ENCODE measurements around the gene MR1.

Gene MR1

GRCh38 chr1:181106479-181106878 lies 72.7 kb downstream of the MR1 start:
- H3K4me3 ChIP-seq (ENCODE audit: control insufficient read depth, low read depth, low read length): no peak overlapping the region
- TF ChIP-seq CTCF (IDR thresholded peaks at IDR 0.05; ENCODE audit: control insufficient read depth, insufficient read depth, low read depth, low read length, missing control alignments): no peak
- no peak for DNase-seq (ENCODE audit: low read depth)

GRCh38 chr1:181107711-181108110 lies 73.9 kb downstream of the MR1 start:
- no peak for TF ChIP-seq CTCF (IDR thresholded peaks at IDR 0.05; ENCODE audit: control insufficient read depth, insufficient read depth, low read depth, low read length, missing control alignments)
- H3K4me3 ChIP-seq (ENCODE audit: control insufficient read depth, low read depth, low read length): no peak overlapping the region
- no peak for DNase-seq (ENCODE audit: low read depth)

- no peak for TF ChIP-seq CTCF (IDR thresholded peaks at IDR 0.05; ENCODE audit: control insufficient read depth, insufficient read depth, low read depth, low read length, missing control alignments)
These were observed 74.6 kb downstream of the MR1 start for GRCh38 chr1:181108304-181108867.

GRCh38 chr1:181110013-181110412 lies 76.2 kb downstream of the MR1 start:
- no peak for DNase-seq (ENCODE audit: low read depth)
- H3K4me3 ChIP-seq (ENCODE audit: control insufficient read depth, low read depth, low read length): no peak overlapping the region

More at GRCh38 chr1:181108304-181108867, 74.6 kb downstream of the MR1 start:
- DNase-seq (ENCODE audit: low read depth): no peak
- H3K4me3 ChIP-seq (ENCODE audit: control insufficient read depth, low read depth, low read length): no peak overlapping the region

More at GRCh38 chr1:181110013-181110412, 76.2 kb downstream of the MR1 start:
- TF ChIP-seq CTCF (IDR thresholded peaks at IDR 0.05; ENCODE audit: control insufficient read depth, insufficient read depth, low read depth, low read length, missing control alignments): no peak
